Stomach (tissue), 4 donors: Measurements from ENCODE around the gene CCDC61.

ENCODE experiments used
- CTCF ChIP-seq, 7 experiments: fragments of 450-650 bp in 4 of 7; fragments of 200-600 bp in 3 of 7; sonication (generic) in 3 of 7; IDR thresholded peaks; one replicate each; pipeline ENCODE4 v1.5.1; 2016 to 2019; ENCODE audit warnings: antibody characterized with exemption in 7 of 7, control low read depth in 2 of 7, mild to moderate bottlenecking in 1 of 7
- POLR2AphosphoS5 ChIP-seq, 3 donors: sonication (generic); formaldehyde crosslinking; IDR thresholded peaks; one replicate each; pipeline ENCODE4 v1.6.1; 2016; ENCODE audit warnings: antibody characterized with exemption in 3 of 3

- TF ChIP-seq POLR2AphosphoS5 (IDR thresholded peaks at IDR 0.05) (no peak), CTCF (IDR thresholded peaks at IDR 0.05) (no peak)
These were observed 19.3 kb downstream of the CCDC61 start for GRCh38 chr19:46014534-46014933.
